ENCODE measurements around the gene LAMA4. TPM values are rescaled to one million over a fixed set of nuclear protein-coding genes. Genes with fewer than 3 reads are reported as not detected.

LAMA4 gene
- total RNA-seq, 1 donor from 2014 or later: 209 TPM

GRCh38 chr6:112227411-112227810 is 27.0 kb downstream of the LAMA4 start:
- no peak overlapping the region for H3K4me3 Mint-ChIP-seq (ENCODE audit: unreplicated experiment)
- H3K27me3 Mint-ChIP-seq (ENCODE audit: unreplicated experiment): no peaks in the 10 kb centered on the region
- peaks cover 26% of the 10 kb centered on the region for H3K36me3 Mint-ChIP-seq (ENCODE audit: unreplicated experiment)
- H3K9me3 Mint-ChIP-seq (ENCODE audit: unreplicated experiment): no peaks in the 10 kb centered on the region
- TF ChIP-seq, protein P1, sequence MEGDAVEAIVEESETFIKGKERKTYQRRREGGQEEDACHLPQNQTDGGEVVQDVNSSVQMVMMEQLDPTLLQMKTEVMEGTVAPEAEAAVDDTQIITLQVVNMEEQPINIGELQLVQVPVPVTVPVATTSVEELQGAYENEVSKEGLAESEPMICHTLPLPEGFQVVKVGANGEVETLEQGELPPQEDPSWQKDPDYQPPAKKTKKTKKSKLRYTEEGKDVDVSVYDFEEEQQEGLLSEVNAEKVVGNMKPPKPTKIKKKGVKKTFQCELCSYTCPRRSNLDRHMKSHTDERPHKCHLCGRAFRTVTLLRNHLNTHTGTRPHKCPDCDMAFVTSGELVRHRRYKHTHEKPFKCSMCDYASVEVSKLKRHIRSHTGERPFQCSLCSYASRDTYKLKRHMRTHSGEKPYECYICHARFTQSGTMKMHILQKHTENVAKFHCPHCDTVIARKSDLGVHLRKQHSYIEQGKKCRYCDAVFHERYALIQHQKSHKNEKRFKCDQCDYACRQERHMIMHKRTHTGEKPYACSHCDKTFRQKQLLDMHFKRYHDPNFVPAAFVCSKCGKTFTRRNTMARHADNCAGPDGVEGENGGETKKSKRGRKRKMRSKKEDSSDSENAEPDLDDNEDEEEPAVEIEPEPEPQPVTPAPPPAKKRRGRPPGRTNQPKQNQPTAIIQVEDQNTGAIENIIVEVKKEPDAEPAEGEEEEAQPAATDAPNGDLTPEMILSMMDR (IDR thresholded peaks at IDR 0.05): no peak
- H3K27ac Mint-ChIP-seq (ENCODE audit: unreplicated experiment): no peak overlapping the region
- no peak for DNase-seq (ENCODE audit: extremely low spot score, unreplicated experiment)
- H3K4me1 Mint-ChIP-seq (ENCODE audit: unreplicated experiment): peaks cover 49% of the 10 kb centered on the region

DNA sequence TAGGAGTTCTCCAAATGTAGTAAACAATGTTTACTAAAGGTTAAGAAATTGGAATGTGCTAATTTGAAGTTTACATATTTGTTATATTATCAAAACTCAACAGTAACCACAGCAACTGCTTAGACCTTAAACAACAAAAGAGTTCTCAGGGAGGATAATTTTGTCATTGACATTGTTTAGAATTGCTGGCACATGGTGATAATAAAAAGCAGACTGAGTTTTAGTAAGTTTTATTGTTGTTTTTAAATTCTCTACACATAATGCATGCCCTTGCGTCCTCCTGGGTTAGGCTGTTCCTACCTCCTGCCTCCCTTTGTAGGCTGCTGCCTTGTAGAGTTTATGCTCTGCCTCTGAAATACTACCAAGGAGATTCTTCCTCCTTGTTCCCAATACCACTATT is 28.7 kb downstream of the LAMA4 start:
- peaks cover 40% of the 10 kb centered on the region for H3K4me1 Mint-ChIP-seq (ENCODE audit: unreplicated experiment)
- no peak overlapping the region for H3K27ac Mint-ChIP-seq (ENCODE audit: unreplicated experiment)
- peaks cover 23% of the 10 kb centered on the region for H3K36me3 Mint-ChIP-seq (ENCODE audit: unreplicated experiment)
- H3K9me3 Mint-ChIP-seq (ENCODE audit: unreplicated experiment): no peaks in the 10 kb centered on the region
- TF ChIP-seq, protein P1 (IDR thresholded peaks at IDR 0.05): no peak
- H3K27me3 Mint-ChIP-seq (ENCODE audit: unreplicated experiment): no peaks in the 10 kb centered on the region
- no peak for DNase-seq (ENCODE audit: extremely low spot score, unreplicated experiment)
- no peak overlapping the region for H3K4me3 Mint-ChIP-seq (ENCODE audit: unreplicated experiment)

DNA sequence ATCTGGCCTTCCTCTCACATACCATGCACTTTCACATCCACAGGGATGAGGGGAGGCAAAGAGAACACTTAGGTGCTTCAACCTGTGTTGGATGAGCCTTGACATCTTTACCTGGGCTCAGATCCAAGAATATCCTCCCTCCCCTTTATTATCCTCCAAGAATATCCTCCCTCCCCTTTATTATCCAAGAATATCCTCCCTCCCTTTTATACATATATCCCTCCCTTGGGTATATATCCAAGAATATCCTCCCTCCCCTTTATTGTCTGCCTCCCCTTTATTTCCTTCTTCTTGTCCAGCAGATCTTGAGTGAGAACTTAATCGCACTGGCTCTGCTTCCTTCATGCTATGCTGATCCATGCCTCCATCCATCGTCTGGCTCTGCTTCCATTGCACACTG is 30.3 kb downstream of the LAMA4 start:
- H3K36me3 Mint-ChIP-seq (ENCODE audit: unreplicated experiment): peaks cover 22% of the 10 kb centered on the region

GRCh38 chr6:112223070-112223861 is 31.1 kb downstream of the LAMA4 start:
- Mint-ChIP-seq H3K9me3 (ENCODE audit: unreplicated experiment) (no peaks in the 10 kb centered on the region), H3K4me3 (ENCODE audit: unreplicated experiment) (no peak overlapping the region), H3K27ac (ENCODE audit: unreplicated experiment) (no peak overlapping the region), H3K4me1 (ENCODE audit: unreplicated experiment) (peaks cover 38% of the 10 kb centered on the region), H3K36me3 (ENCODE audit: unreplicated experiment) (peaks cover 22% of the 10 kb centered on the region), H3K27me3 (ENCODE audit: unreplicated experiment) (no peaks in the 10 kb centered on the region)
- DNase-seq (ENCODE audit: extremely low spot score, unreplicated experiment): no peak
- TF ChIP-seq, protein P1 (IDR thresholded peaks at IDR 0.05): no peak

More for the DNA sequence above, 30.3 kb downstream of the LAMA4 start:
- TF ChIP-seq, protein P1 (IDR thresholded peaks at IDR 0.05): no peak
- no peak overlapping the region for H3K4me3 Mint-ChIP-seq (ENCODE audit: unreplicated experiment)
- no peak overlapping the region for H3K27ac Mint-ChIP-seq (ENCODE audit: unreplicated experiment)
- no peak for DNase-seq (ENCODE audit: extremely low spot score, unreplicated experiment)
- H3K27me3 Mint-ChIP-seq (ENCODE audit: unreplicated experiment): no peaks in the 10 kb centered on the region
- peaks cover 34% of the 10 kb centered on the region for H3K4me1 Mint-ChIP-seq (ENCODE audit: unreplicated experiment)
- H3K9me3 Mint-ChIP-seq (ENCODE audit: unreplicated experiment): no peaks in the 10 kb centered on the region

- Mint-ChIP-seq H3K4me3 (ENCODE audit: unreplicated experiment) (no peak overlapping the region), H3K4me1 (ENCODE audit: unreplicated experiment) (peaks cover 36% of the 10 kb centered on the region), H3K27ac (ENCODE audit: unreplicated experiment) (no peak overlapping the region), H3K27me3 (ENCODE audit: unreplicated experiment) (no peaks in the 10 kb centered on the region), H3K9me3 (ENCODE audit: unreplicated experiment) (no peaks in the 10 kb centered on the region), H3K36me3 (ENCODE audit: unreplicated experiment) (peaks cover 25% of the 10 kb centered on the region)
- no peak for DNase-seq (ENCODE audit: extremely low spot score, unreplicated experiment)
- TF ChIP-seq, protein P1 (IDR thresholded peaks at IDR 0.05): no peak
These were observed 32.1 kb downstream of the LAMA4 start for GRCh38 chr6:112221981-112222852.

All from osteocyte (in vitro differentiated cells).